Activated T-cell treated with anti-CD3 and anti-CD28 coated beads, Interleukin-2, amount 50 U/mL, for 72 hours (primary cell): ENCODE results near the gene CMIP. TPM values are rescaled to one million over a fixed set of nuclear protein-coding genes. Genes with fewer than 3 reads are reported as not detected.

Source experiments
- ATAC-seq, 2 donors: fragments of 150-1000 bp; cut with Tn5 transposase; replicated peaks in 1 of 2; 2 replicates each; pipeline ENCODE4 v1.10.0; 2021; ENCODE audit warnings: moderate library complexity in 2 of 2, mild to moderate bottlenecking in 1 of 2
- DNase-seq, 2 donors: peaks; one replicate each; pipeline ENCODE4 v3.0.0; 2021 to 2022; ENCODE audit warnings: mixed read lengths in 1 of 2
- H3K27ac Mint-ChIP-seq: one replicate; pipeline ENCODE4 v1.8.0; 2022; ENCODE audit warnings: mild to moderate bottlenecking, moderate library complexity, mixed read lengths
- H3K27me3 Mint-ChIP-seq: one replicate; pipeline ENCODE4 v1.8.0; 2022; ENCODE audit warnings: low read depth, mixed read lengths
- H3K36me3 Mint-ChIP-seq, 2 donors: one replicate each; pipeline ENCODE4 v1.8.0; 2022; ENCODE audit warnings: mixed read lengths in 2 of 2, mild to moderate bottlenecking in 1 of 2; ENCODE audit not compliant: insufficient read depth in 2 of 2
- H3K4me1 Mint-ChIP-seq: one replicate; pipeline ENCODE4 v1.8.0; 2022; ENCODE audit warnings: low read depth, mixed read lengths
- H3K4me3 Mint-ChIP-seq, 2 donors: one replicate each; pipeline ENCODE4 v1.8.0; 2022; ENCODE audit warnings: mild to moderate bottlenecking in 2 of 2, mixed read lengths in 2 of 2, moderate library complexity in 2 of 2
- H3K9me3 Mint-ChIP-seq, 2 donors: one replicate each; pipeline ENCODE4 v1.8.0; 2022; ENCODE audit warnings: mixed read lengths in 2 of 2
- total RNA-seq, 2 donors: library from RNA; stranded (reverse); gene quantifications; one replicate each; pipeline ENCODE4 v1.2.3, GENCODE V29; 2022

CMIP gene
- total RNA-seq, 2 donors from 2014 or later, result 53.1 to 59.0 TPM

- Mint-ChIP-seq H3K36me3 (no peaks in the 10 kb centered on the region), H3K4me3 (no peak overlapping the region), H3K9me3 (no peaks in the 10 kb centered on the region), H3K4me1 (peaks cover 8% of the 10 kb centered on the region), H3K27ac (peak overlapping the region; percentile 12), H3K27me3 (no peaks in the 10 kb centered on the region)
- DNase-seq, result no peak
- ATAC-seq, result no peak
Measured at GRCh38 chr16:81586977-81587625, 142.5 kb downstream of the CMIP start.

DNA sequence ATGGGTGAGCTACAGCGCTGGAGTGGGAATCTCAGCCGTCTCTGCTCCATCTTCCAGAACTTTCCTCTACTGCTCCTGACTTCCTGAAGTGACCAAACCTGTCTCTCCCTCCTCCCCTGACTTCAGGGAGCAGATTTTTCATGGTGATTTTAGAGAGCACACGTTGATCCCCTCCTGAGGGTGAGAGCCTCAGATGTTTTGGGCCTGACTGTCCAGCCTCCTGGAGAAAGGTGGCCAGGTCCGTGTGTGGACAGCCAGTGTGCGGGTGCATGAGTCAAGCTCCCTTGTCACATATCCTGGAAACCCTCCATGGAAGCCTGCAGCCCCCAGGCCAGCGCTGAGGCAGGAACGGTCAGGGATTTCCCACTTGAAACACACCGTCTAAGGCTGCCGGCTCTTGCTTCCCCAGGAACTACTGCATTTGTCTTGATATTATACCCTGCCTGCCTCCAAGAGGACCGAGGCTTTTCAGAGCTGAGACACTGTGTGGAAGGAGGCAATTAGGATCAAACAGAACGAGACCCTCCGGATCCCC is 143.1 kb downstream of the CMIP start:
- no peak overlapping the region for H3K4me3 Mint-ChIP-seq
- H3K27ac Mint-ChIP-seq, result no peak overlapping the region
- no peaks in the 10 kb centered on the region for H3K9me3 Mint-ChIP-seq
- no peaks in the 10 kb centered on the region for H3K36me3 Mint-ChIP-seq
- H3K27me3 Mint-ChIP-seq, result no peaks in the 10 kb centered on the region
- DNase-seq (no peak), ATAC-seq (no peak)
- peaks cover 8% of the 10 kb centered on the region for H3K4me1 Mint-ChIP-seq

DNA sequence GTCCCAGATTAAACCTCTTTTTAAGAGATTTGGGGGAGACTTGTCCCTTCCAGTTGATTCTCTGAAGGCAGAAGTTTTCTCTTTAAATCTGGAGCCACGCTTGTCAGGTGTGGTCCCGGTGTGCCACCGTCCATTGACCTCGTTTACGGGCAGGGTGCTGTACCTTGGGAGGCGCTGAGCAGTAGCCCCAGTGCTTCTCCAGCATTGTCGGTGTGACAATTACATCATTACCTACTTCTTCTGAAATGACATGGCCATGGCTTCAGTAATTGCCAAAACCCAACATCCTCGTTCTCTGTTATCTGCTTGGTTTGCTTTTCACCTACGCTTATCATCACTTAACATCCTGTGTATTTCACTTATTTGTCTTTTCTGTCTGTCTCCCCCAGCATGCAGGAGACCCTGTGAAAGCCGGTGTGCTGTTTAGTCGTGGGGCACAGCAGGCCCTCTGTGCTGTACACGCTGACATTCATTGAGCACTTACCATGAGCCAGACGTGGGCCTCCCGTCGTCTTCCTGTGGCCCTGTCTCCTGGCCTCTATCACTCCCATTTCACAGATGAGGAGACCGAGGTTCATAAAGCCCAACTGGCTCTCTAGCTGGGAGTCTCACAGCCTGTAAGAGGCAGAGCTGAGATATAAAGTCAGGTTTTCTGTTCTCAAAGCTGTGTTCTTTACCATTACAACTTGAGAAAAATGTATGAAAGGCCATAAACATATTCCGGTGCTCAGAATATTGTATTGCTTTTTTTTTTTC is 143.9 kb downstream of the CMIP start:
- Mint-ChIP-seq H3K27ac (peak overlapping the region; percentile 79), H3K9me3 (no peaks in the 10 kb centered on the region), H3K4me1 (peaks cover 8% of the 10 kb centered on the region), H3K36me3 (no peaks in the 10 kb centered on the region), H3K4me3 (peak overlapping the region; percentile 13 to 29), H3K27me3 (no peaks in the 10 kb centered on the region)
- ATAC-seq (peak; percentile 62 to 72), DNase-seq (no peak)

GRCh38 chr16:81589975-81590650 is 145.5 kb downstream of the CMIP start:
- Mint-ChIP-seq H3K9me3 (no peaks in the 10 kb centered on the region), H3K36me3 (no peaks in the 10 kb centered on the region), H3K27ac (no peak overlapping the region)

DNA sequence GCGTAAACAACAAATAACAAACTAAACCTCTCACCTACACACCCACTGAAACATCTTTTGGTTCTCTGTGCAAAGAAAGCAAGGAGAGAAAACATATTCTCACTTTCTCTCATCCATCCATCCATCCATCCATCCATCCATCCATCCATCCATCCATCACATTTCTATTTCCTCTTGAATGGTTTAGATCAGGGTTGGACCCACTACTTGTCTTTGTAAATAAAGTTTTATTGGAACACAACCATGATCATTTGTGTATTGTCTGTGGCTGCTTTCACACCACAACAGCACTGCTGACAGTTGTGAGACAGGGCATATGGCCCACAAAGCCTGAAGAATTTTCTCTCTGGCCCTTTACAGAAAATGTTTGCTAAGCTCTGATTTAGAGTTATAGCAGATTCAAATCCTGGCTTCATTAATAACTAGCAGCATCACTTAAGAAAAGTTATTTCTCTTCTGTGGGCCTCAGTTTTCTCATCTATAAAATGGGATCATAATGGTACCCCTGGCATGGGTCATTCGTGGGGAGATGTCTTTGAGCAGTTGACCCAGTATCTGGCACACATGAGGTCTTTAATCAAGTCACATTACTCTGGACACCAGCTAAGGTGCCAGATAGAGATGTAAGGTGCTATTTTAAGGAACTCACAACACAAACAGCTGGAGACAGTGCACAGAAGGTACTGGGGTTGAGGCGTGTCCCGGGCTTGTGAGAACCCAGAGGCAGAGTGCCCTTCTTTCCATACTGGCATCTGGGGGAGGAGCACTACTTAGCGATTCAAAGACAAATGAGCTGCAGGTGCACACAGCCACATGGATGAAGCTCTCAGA is 146.3 kb downstream of the CMIP start:
- DNase-seq (no peak), ATAC-seq (no peak)
- Mint-ChIP-seq H3K9me3 (peaks cover 0 to 2% of the 10 kb centered on the region in 2 donors), H3K4me3 (no peak overlapping the region), H3K4me1 (peaks cover 19% of the 10 kb centered on the region), H3K27me3 (no peaks in the 10 kb centered on the region), H3K27ac (no peak overlapping the region), H3K36me3 (no peaks in the 10 kb centered on the region)

More at GRCh38 chr16:81589975-81590650, 145.5 kb downstream of the CMIP start:
- ATAC-seq (no peak), DNase-seq (no peak)
- Mint-ChIP-seq H3K4me1 (peaks cover 11% of the 10 kb centered on the region), H3K4me3 (no peak overlapping the region), H3K27me3 (no peaks in the 10 kb centered on the region)

DNA sequence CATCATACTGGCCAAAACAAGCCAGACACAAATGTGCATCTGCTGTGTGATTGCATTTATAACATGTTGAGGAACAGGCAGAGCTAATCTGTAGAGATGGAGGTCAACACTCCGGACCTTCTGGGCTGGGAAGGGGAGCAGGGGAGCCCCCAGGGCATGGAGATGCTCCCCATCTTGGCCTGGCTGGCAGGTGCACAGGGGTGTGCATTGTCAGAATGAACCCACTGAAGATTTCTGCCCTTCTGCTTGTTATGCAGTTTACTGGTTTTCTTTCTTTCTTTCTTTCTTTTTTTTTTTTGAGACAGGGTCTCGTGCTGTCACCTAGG is 146.9 kb downstream of the CMIP start:
- no peak overlapping the region for H3K4me3 Mint-ChIP-seq
- no peaks in the 10 kb centered on the region for H3K36me3 Mint-ChIP-seq
- peak overlapping the region; percentile 26 for H3K27ac Mint-ChIP-seq
- peaks cover 24% of the 10 kb centered on the region for H3K4me1 Mint-ChIP-seq
- no peak for DNase-seq
- no peak for ATAC-seq
- H3K9me3 Mint-ChIP-seq, result peaks cover 0 to 2% of the 10 kb centered on the region in 2 donors
- no peaks in the 10 kb centered on the region for H3K27me3 Mint-ChIP-seq

DNA sequence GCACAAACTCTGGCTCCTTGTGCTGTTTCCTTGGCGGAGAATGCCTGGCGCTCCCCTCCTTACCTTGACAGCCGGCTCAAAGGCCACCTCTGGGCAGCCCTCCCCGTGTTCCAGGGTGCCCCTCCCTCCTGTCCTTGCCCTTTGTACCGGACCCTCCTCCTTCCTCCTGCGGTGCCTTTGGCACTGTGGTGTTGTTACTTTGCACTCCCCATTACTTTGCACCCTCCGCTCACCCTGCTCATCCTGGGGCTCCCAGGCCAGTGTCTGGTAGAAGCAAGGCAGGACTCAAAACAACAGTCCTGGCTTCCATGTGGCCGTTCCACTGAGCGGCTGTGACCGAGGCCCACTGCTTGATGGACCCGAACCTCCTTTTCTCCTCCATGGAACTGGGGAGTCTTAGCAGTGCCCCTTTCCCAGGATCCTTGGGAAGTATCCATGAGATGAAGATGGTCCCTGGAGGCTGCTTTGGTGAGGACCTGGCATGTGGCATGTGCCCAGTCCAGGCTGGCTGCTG is 147.8 kb downstream of the CMIP start:
- DNase-seq (no peak), ATAC-seq (no peak)
- H3K4me1 Mint-ChIP-seq, result peaks cover 34% of the 10 kb centered on the region
- H3K4me3 Mint-ChIP-seq, result no peak overlapping the region
- H3K27ac Mint-ChIP-seq, result no peak overlapping the region
- H3K36me3 Mint-ChIP-seq, result no peaks in the 10 kb centered on the region
- H3K9me3 Mint-ChIP-seq, result peaks cover 0 to 2% of the 10 kb centered on the region in 2 donors
- H3K27me3 Mint-ChIP-seq, result no peaks in the 10 kb centered on the region

DNA sequence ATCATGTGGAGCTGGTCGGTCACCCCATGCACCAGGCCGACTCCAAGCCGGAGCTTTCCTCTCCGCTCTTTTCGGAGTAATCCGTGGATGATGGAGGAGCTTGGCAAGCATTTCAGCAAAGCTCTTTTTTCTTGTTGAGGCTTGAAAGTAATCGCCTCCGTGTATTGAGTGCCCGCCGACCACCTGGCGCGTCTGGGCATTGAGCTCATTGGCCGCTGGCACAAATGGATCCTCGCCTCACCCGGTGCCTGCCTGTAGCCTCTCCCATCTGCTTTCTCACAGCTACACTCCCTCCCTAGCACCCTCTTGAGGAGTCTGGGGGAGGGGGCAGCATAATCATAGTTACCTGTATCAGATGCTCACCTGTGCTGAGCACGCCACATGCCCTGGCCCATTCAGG is 148.9 kb downstream of the CMIP start:
- no peak overlapping the region for H3K4me3 Mint-ChIP-seq
- H3K9me3 Mint-ChIP-seq, result peaks cover 0 to 2% of the 10 kb centered on the region in 2 donors
- H3K27ac Mint-ChIP-seq, result no peak overlapping the region
- H3K4me1 Mint-ChIP-seq, result peaks cover 29% of the 10 kb centered on the region
- H3K27me3 Mint-ChIP-seq, result no peaks in the 10 kb centered on the region
- DNase-seq (no peak), ATAC-seq (no peak)
- H3K36me3 Mint-ChIP-seq, result no peaks in the 10 kb centered on the region

DNA sequence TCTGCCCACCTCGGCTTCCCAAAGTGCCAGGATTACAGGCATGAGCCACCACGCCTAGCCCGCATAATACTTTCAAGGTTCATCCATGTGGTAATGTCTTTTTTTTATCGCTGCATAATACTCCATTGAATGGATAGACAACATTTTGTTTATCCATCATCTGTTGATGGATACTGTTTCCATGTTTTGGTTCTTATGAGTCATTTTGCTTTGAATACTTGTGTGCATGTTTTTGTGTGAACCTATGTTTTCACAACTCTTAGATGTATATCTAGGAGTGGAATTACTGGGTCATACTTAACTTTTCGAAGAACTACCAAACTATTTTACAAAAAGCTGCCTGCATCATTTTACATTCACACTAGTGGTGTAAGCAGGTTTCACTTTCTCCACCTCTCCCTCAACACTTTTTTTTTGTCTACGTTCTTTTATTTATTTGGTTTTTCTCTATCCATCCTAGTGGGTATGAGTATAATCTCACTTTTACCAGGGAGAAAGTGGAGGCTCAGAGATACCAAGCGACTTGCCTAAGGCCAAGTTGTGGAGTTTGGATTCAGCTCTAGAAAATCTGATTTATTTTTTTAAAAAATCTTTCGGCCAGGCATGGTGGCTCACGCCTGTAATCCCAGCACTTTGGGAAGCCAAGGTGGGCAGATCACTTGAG is 151.2 kb downstream of the CMIP start:
- Mint-ChIP-seq H3K4me1 (peaks cover 32% of the 10 kb centered on the region), H3K27ac (peak overlapping the region; percentile 91)
- ATAC-seq, result peak; percentile 77 to 87

GRCh38 chr16:81597079-81597658 is 152.6 kb downstream of the CMIP start:
- ATAC-seq (no peak), DNase-seq (no peak)
- Mint-ChIP-seq H3K4me1 (peaks cover 32% of the 10 kb centered on the region), H3K4me3 (no peak overlapping the region), H3K27me3 (no peaks in the 10 kb centered on the region), H3K9me3 (peaks cover 0 to 2% of the 10 kb centered on the region in 2 donors), H3K27ac (no peak overlapping the region), H3K36me3 (no peaks in the 10 kb centered on the region)

More for the DNA sequence above, 151.2 kb downstream of the CMIP start:
- Mint-ChIP-seq H3K27me3 (no peaks in the 10 kb centered on the region), H3K4me3 (peak overlapping the region in 1 of 2 donors; percentile 29), H3K9me3 (peaks cover 0 to 2% of the 10 kb centered on the region in 2 donors), H3K36me3 (no peaks in the 10 kb centered on the region)
- DNase-seq, result no peak

GRCh38 chr16:81598083-81598482 is 153.5 kb downstream of the CMIP start:
- Mint-ChIP-seq H3K27ac (peak overlapping the region; percentile 42), H3K36me3 (no peaks in the 10 kb centered on the region), H3K9me3 (peaks cover 0 to 2% of the 10 kb centered on the region in 2 donors), H3K4me3 (no peak overlapping the region), H3K4me1 (peaks cover 32% of the 10 kb centered on the region), H3K27me3 (no peaks in the 10 kb centered on the region)
- DNase-seq (no peak), ATAC-seq (no peak)
